Mesendoderm (in vitro differentiated cells): ENCODE results near the gene FLCN.

Experiments used
- DNase-seq: peaks from one replicate; pipeline ENCODE4 v3.0.0; 2013
- H2AK5ac ChIP-seq: 2 replicates; pipeline ENCODE4 v1.6.1; 2013; ENCODE audit warnings: low read length, inconsistent platforms
- H2BK120ac ChIP-seq: 2 replicates; pipeline ENCODE4 v1.6.1; 2013; ENCODE audit warnings: low read depth, mild to moderate bottlenecking, low read length, moderate library complexity, mixed read lengths
- H2BK15ac ChIP-seq: replicated peaks from 2 replicates; pipeline ENCODE4 v1.6.1; 2013; ENCODE audit warnings: low read depth, mild to moderate bottlenecking, moderate library complexity
- H2BK5ac ChIP-seq: 2 replicates; pipeline ENCODE4 v1.6.1; 2013; ENCODE audit warnings: low read length, inconsistent platforms
- H3K18ac ChIP-seq: 2 replicates; pipeline ENCODE4 v1.6.1; 2013; ENCODE audit warnings: mild to moderate bottlenecking, low read length, mixed read lengths
- H3K23ac ChIP-seq: one replicate; pipeline ENCODE4 v1.6.1; 2013; ENCODE audit warnings: low read length
- H3K27ac ChIP-seq: 2 replicates; pipeline ENCODE4 v1.5.1; 2013; ENCODE audit warnings: low read depth, mild to moderate bottlenecking, inconsistent platforms, low read length, moderate library complexity
- H3K27me3 ChIP-seq: 2 replicates; pipeline ENCODE4 v1.6.1; 2013; ENCODE audit warnings: low read length, control low read depth, mild to moderate bottlenecking, inconsistent platforms; ENCODE audit not compliant: insufficient read depth, poor library complexity
- H3K36me3 ChIP-seq: 2 replicates; pipeline ENCODE4 v1.6.1; 2013; ENCODE audit warnings: low read length, inconsistent platforms; ENCODE audit not compliant: control insufficient read depth, insufficient read depth
- H3K4ac ChIP-seq: one replicate; pipeline ENCODE4 v1.6.1; 2013; ENCODE audit warnings: low read depth, mild to moderate bottlenecking, low read length, moderate library complexity
- H3K4me1 ChIP-seq: 2 replicates; pipeline ENCODE4 v1.6.1; 2013; ENCODE audit warnings: low read depth, low read length, inconsistent platforms; ENCODE audit not compliant: control insufficient read depth
- H3K4me2 ChIP-seq: 2 replicates; pipeline ENCODE4 v1.6.1; 2013; ENCODE audit warnings: low read length
- H3K4me3 ChIP-seq: 2 replicates; pipeline ENCODE4 v1.5.1; 2013; ENCODE audit warnings: mild to moderate bottlenecking, low read length
- H3K56ac ChIP-seq: one replicate; pipeline ENCODE4 v1.6.1; 2013; ENCODE audit warnings: low read length
- H3K79me1 ChIP-seq: 2 replicates; pipeline ENCODE4 v1.6.1; 2013; ENCODE audit warnings: low read length, inconsistent platforms
- H3K79me2 ChIP-seq: 2 replicates; pipeline ENCODE4 v1.6.1; 2013; ENCODE audit warnings: mild to moderate bottlenecking, low read length; ENCODE audit not compliant: control insufficient read depth, insufficient read depth
- H3K9ac ChIP-seq: 2 replicates; pipeline ENCODE4 v1.6.1; 2013; ENCODE audit warnings: low read length, inconsistent platforms
- H4K5ac ChIP-seq: one replicate; pipeline ENCODE4 v1.6.1; 2013; ENCODE audit warnings: low read length
- H4K8ac ChIP-seq: one replicate; pipeline ENCODE4 v1.6.1; 2013; ENCODE audit warnings: low read depth, mild to moderate bottlenecking, control low read depth, low read length, moderate library complexity
- WGBS: extraction: QIAGEN DNeasy Blood & Tissue Kit; methylation state at CpG from one replicate; pipeline ENCODE4 v1.1.7; 2013; ENCODE audit warnings: low lambda C conversion rate, missing lambda C conversion rate; ENCODE audit not compliant: insufficient coverage; ENCODE audit errors: extremely low coverage; 5-methylcytosine and 5-hydroxymethylcytosine counted together

The FLCN gene

GRCh38 chr17:17226451-17227265, 10.3 kb downstream of the FLCN start:
- no peaks in the 10 kb centered on the region for H3K4me1 ChIP-seq
- no peak overlapping the region for H4K8ac ChIP-seq
- no peak overlapping the region for H3K56ac ChIP-seq
- H4K5ac ChIP-seq: no peak overlapping the region
- H2BK120ac ChIP-seq: no peak overlapping the region
- DNase-seq: no peak
- no peak overlapping the region for H3K9ac ChIP-seq
- no peak overlapping the region for H3K23ac ChIP-seq
- H3K36me3 ChIP-seq: peaks cover 21% of the 10 kb centered on the region
- H2AK5ac ChIP-seq: no peak overlapping the region
- no CpG with 5 or more reads among the region's 16 CpGs for WGBS
- H3K27ac ChIP-seq: no peak overlapping the region
- no peak overlapping the region for H3K4me2 ChIP-seq
- no peaks in the 10 kb centered on the region for H3K27me3 ChIP-seq
- H3K18ac ChIP-seq: no peak overlapping the region
- H2BK15ac ChIP-seq: no peak overlapping the region
- H3K4ac ChIP-seq: no peak overlapping the region
- H3K4me3 ChIP-seq: no peak overlapping the region
- H2BK5ac ChIP-seq: no peak overlapping the region
- H3K79me1 ChIP-seq: no peaks in the 10 kb centered on the region
- H3K79me2 ChIP-seq: no peaks in the 10 kb centered on the region

GRCh38 chr17:17225901-17226300, 11.1 kb downstream of the FLCN start:
- Histone ChIP-seq H4K8ac (no peak overlapping the region), H3K23ac (no peak overlapping the region), H2BK15ac (no peak overlapping the region), H2AK5ac (no peak overlapping the region), H3K36me3 (peaks cover 18% of the 10 kb centered on the region), H3K4me1 (no peaks in the 10 kb centered on the region), H3K79me1 (no peaks in the 10 kb centered on the region), H3K9ac (no peak overlapping the region), H3K27me3 (no peaks in the 10 kb centered on the region), H3K4me3 (no peak overlapping the region), H3K4me2 (no peak overlapping the region), H3K79me2 (no peaks in the 10 kb centered on the region), H3K18ac (no peak overlapping the region), H2BK5ac (no peak overlapping the region), H3K27ac (no peak overlapping the region), H4K5ac (no peak overlapping the region), H2BK120ac (no peak overlapping the region), H3K56ac (no peak overlapping the region), H3K4ac (no peak overlapping the region)
- no peak for DNase-seq
- no CpG with 5 or more reads among the region's 10 CpGs for WGBS

- Histone ChIP-seq H3K4me2 (no peak overlapping the region), H4K5ac (no peak overlapping the region), H3K36me3 (peaks cover 18% of the 10 kb centered on the region), H3K9ac (no peak overlapping the region), H2AK5ac (no peak overlapping the region), H3K23ac (no peak overlapping the region), H4K8ac (no peak overlapping the region), H3K18ac (no peak overlapping the region), H3K56ac (no peak overlapping the region), H3K4me1 (no peaks in the 10 kb centered on the region), H2BK15ac (no peak overlapping the region), H3K79me2 (no peaks in the 10 kb centered on the region), H2BK120ac (no peak overlapping the region), H2BK5ac (no peak overlapping the region), H3K79me1 (no peaks in the 10 kb centered on the region), H3K4ac (no peak overlapping the region), H3K27me3 (no peaks in the 10 kb centered on the region), H3K27ac (no peak overlapping the region), H3K4me3 (no peak overlapping the region)
- no peak for DNase-seq
- WGBS: no CpG with 5 or more reads among the region's 8 CpGs
Measured at GRCh38 chr17:17224137-17224536, 12.8 kb downstream of the FLCN start.

DNA sequence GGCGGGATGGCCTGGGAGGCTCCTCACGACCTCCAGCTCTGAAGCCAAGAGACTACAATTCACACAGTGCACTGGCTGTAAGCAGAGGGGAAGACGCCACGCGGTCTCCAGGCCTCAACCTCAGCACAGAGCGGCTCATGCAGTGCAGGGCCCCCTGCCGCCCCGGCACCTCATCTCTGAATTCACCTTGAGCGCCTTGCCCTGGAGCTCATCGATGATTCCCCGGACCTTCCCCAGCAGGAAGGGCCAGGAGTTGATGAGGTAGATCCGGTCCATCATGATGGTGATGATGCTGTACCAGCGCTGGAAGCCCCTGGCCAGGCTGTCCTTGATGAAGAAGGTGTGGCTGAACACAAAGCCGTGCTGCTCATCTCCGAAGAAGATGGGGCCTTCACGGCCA, 13.2 kb downstream of the FLCN start:
- Histone ChIP-seq H3K56ac (no peak overlapping the region), H4K8ac (no peak overlapping the region), H3K4ac (no peak overlapping the region), H2BK15ac (no peak overlapping the region), H3K27me3 (no peaks in the 10 kb centered on the region), H3K27ac (no peak overlapping the region), H3K79me2 (no peaks in the 10 kb centered on the region), H3K79me1 (no peaks in the 10 kb centered on the region), H3K4me3 (no peak overlapping the region), H3K9ac (no peak overlapping the region), H3K23ac (no peak overlapping the region), H2BK5ac (no peak overlapping the region), H3K36me3 (peaks cover 18% of the 10 kb centered on the region), H2AK5ac (no peak overlapping the region), H3K4me2 (no peak overlapping the region), H2BK120ac (no peak overlapping the region), H4K5ac (no peak overlapping the region), H3K18ac (no peak overlapping the region), H3K4me1 (no peaks in the 10 kb centered on the region)
- WGBS: no CpG with 5 or more reads among the region's 16 CpGs
- no peak for DNase-seq

- Histone ChIP-seq H3K4ac (no peak overlapping the region), H3K23ac (no peak overlapping the region), H3K79me1 (no peaks in the 10 kb centered on the region), H2AK5ac (no peak overlapping the region), H3K56ac (no peak overlapping the region), H3K36me3 (peaks cover 17% of the 10 kb centered on the region), H4K8ac (no peak overlapping the region), H2BK5ac (no peak overlapping the region), H3K27me3 (no peaks in the 10 kb centered on the region), H4K5ac (no peak overlapping the region), H3K9ac (no peak overlapping the region), H2BK15ac (no peak overlapping the region), H3K4me1 (no peaks in the 10 kb centered on the region), H3K27ac (no peak overlapping the region), H3K4me2 (no peak overlapping the region), H3K79me2 (no peaks in the 10 kb centered on the region), H2BK120ac (no peak overlapping the region), H3K18ac (no peak overlapping the region), H3K4me3 (no peak overlapping the region)
- DNase-seq: no peak
- WGBS: no CpG with 5 or more reads among the region's 22 CpGs
Measured at GRCh38 chr17:17221329-17221728, 15.6 kb downstream of the FLCN start.

DNA sequence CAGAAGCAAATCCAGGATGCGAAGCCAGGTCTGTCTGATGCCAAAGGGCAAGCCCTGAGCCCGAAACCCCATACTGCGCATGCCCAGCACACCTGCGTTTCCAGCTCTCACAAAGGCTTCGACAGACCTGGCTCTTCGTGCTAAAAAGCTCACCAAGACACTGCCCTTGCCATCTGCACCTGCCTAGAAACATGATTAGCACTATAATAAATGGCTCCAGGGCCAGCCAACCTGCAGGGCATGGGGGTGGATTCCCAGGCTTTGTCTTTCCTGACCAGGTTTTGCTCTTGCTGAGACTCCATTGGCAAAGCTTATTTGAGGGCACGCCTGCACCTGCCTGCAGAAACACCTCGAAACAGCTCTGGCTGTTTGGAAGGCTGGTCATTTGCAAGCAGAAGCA, 16.4 kb downstream of the FLCN start:
- H3K23ac ChIP-seq: no peak overlapping the region
- no peak overlapping the region for H2BK120ac ChIP-seq
- no CpG with 5 or more reads among the region's 8 CpGs for WGBS
- no peak overlapping the region for H3K4ac ChIP-seq
- H3K79me1 ChIP-seq: no peaks in the 10 kb centered on the region
- no peaks in the 10 kb centered on the region for H3K79me2 ChIP-seq
- H3K4me2 ChIP-seq: no peak overlapping the region
- H3K18ac ChIP-seq: no peak overlapping the region
- peaks cover 14% of the 10 kb centered on the region for H3K36me3 ChIP-seq
- H3K56ac ChIP-seq: no peak overlapping the region
- DNase-seq: no peak
- no peak overlapping the region for H3K4me3 ChIP-seq
- no peak overlapping the region for H3K27ac ChIP-seq
- H2BK15ac ChIP-seq: no peak overlapping the region
- H4K5ac ChIP-seq: no peak overlapping the region
- no peaks in the 10 kb centered on the region for H3K27me3 ChIP-seq
- no peak overlapping the region for H3K9ac ChIP-seq
- H2BK5ac ChIP-seq: no peak overlapping the region
- H2AK5ac ChIP-seq: no peak overlapping the region
- H3K4me1 ChIP-seq: no peaks in the 10 kb centered on the region
- no peak overlapping the region for H4K8ac ChIP-seq
